ENCODE results near the gene STON2.
"Not testable (repeated sequence)": the region's sequence is repeated elsewhere in the genome, so short reads cannot be mapped to it uniquely, and the experiment has no call there.

DNA sequence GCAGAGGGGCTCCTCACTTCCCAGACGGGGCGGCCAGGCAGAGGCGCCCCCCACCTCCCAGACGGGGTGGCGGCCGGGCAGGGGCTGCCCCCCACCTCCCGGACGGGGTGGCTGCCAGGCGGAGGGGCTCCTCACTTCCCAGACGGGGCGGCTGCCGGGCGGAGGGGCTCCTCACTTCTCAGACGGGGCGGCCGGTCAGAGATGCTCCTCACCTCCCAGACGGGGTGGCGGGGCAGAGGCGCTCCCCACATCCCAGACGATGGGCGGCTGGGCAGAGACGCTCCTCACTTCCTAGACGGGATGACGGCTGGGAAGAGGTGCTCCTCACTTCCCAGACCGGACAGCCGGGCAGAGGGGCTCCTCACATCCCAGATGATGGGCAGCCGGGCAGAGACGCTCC, 155.7 kb downstream of the STON2 start:
- TF ChIP-seq ZNF565 (CRISPR knock-in tag; conservative IDR thresholded peaks at IDR 0.05; ENCODE audit: low read depth); ARNTL (CRISPR knock-in tag; IDR thresholded peaks at IDR 0.05; ENCODE audit: borderline replicate concordance, low read depth); ZFP30 (CRISPR knock-in tag; IDR thresholded peaks at IDR 0.05); ZFP3 (CRISPR knock-in tag; IDR thresholded peaks at IDR 0.05); CSDC2 (CRISPR knock-in tag; IDR thresholded peaks at IDR 0.05); BACH2 (CRISPR knock-in tag; IDR thresholded peaks at IDR 0.05; ENCODE audit: borderline replicate concordance): not testable (repeated sequence)
- TF ChIP-seq, protein P1, sequence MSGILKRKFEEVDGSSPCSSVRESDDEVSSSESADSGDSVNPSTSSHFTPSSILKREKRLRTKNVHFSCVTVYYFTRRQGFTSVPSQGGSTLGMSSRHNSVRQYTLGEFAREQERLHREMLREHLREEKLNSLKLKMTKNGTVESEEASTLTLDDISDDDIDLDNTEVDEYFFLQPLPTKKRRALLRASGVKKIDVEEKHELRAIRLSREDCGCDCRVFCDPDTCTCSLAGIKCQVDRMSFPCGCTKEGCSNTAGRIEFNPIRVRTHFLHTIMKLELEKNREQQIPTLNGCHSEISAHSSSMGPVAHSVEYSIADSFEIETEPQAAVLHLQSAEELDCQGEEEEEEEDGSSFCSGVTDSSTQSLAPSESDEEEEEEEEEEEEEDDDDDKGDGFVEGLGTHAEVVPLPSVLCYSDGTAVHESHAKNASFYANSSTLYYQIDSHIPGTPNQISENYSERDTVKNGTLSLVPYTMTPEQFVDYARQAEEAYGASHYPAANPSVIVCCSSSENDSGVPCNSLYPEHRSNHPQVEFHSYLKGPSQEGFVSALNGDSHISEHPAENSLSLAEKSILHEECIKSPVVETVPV (CRISPR knock-in tag; IDR thresholded peaks at IDR 0.05): not testable (repeated sequence)
- TF ChIP-seq, protein P2, sequence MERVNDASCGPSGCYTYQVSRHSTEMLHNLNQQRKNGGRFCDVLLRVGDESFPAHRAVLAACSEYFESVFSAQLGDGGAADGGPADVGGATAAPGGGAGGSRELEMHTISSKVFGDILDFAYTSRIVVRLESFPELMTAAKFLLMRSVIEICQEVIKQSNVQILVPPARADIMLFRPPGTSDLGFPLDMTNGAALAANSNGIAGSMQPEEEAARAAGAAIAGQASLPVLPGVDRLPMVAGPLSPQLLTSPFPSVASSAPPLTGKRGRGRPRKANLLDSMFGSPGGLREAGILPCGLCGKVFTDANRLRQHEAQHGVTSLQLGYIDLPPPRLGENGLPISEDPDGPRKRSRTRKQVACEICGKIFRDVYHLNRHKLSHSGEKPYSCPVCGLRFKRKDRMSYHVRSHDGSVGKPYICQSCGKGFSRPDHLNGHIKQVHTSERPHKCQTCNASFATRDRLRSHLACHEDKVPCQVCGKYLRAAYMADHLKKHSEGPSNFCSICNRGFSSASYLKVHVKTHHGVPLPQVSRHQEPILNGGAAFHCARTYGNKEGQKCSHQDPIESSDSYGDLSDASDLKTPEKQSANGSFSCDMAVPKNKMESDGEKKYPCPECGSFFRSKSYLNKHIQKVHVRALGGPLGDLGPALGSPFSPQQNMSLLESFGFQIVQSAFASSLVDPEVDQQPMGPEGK (CRISPR knock-in tag; IDR thresholded peaks at IDR 0.05; ENCODE audit: borderline replicate concordance): not testable (repeated sequence)

Data from SK-N-SH treated with all-trans-retinoic acid at 6 μM for 48 hours (cell line).